ENCODE results near the gene SLC38A5.

Gene SLC38A5

DNA sequence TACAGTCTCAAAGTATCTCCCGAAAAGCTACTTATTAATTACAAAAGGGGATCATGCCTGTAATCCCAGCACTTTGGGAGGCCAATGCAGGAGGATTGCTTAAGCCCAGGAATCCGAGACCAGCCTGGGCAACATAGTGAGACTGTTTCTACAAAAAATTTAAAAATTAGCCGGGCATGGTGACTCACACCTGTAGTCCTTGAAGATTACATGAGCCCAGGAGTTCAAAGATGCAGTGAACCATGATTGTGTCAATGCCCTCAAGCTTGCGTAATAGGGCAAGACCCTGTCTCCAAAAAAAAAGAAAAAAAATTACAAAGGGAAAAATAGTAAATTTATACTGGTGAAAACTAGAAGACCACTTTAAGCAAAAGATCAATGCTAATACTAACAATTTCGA lies 35.4 kb upstream of the SLC38A5 start:
- TF ChIP-seq ZNF274 (IDR thresholded peaks at IDR 0.05; ENCODE audit: low read depth, low read length) = no peak
- no peak overlapping the region for H3K4me3 ChIP-seq (ENCODE audit: low read length)

DNA sequence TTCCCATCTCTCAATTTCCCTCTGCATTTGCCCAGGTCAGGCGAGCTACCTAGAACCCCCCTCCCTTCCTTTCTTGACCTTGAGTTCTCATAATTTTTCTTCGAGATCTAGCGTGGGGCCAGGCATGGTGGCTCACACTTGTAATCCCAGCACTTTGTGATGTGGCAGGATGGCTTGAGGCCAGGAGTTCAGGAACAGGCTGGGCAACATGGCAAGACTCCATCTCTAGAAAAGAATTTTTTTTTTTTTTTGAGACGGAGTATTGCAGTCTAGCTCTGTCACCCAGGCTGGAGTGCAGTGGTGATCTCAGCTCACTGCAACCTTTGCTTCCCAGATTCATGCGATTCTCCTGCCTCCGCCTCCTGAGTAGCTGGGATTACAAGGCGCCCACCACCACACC lies 34.2 kb upstream of the SLC38A5 start:
- TF ChIP-seq ZNF274 (IDR thresholded peaks at IDR 0.05; ENCODE audit: low read depth, low read length) = no peak
- no peak overlapping the region for H3K4me3 ChIP-seq (ENCODE audit: low read length)

DNA sequence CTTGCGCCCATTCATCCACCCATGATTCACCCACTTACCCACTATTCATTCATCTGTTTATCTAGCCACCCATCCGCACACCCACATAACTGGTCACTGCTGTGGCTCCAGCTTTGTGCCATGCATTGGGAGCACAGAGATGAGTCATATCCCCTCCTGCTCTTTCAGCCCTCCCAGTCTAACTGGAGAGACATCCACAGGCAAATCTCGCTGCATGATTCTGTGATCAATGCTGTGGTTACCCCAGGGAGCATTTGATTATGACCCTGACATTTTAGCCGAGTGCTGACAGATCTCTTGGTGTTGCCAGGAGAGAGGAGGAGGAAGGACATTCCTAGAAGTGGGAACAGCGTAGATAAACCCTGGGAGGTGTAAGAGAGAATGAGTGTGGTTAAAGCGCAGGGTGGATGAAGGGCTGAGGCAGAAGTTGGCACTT lies 28.3 kb upstream of the SLC38A5 start:
- H3K4me3 ChIP-seq (ENCODE audit: low read length) = no peak overlapping the region
- TF ChIP-seq ZNF274 (IDR thresholded peaks at IDR 0.05; ENCODE audit: low read depth, low read length) = no peak

DNA sequence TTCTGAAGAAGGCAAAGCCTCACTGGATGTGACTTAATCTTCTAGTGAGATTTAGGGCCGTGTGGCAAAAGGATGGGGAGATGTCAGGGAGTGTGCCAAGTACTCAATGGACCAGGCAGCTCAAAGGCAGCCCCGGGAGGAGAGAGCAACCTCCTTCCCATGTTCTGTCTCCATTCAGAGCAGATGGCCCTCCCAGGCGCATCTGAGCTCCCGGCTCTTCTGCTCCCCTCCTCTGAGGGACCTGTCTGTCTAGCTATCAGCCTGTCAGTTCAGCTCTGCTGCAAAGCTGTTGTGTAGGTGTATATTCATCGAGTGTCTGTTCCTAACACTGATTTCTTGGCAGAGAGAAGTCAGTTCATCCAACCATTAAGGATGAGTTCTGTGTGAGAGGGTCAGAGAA lies 27.8 kb upstream of the SLC38A5 start:
- no peak overlapping the region for H3K4me3 ChIP-seq (ENCODE audit: low read length)
- TF ChIP-seq ZNF274 (IDR thresholded peaks at IDR 0.05; ENCODE audit: low read depth, low read length) = no peak

DNA sequence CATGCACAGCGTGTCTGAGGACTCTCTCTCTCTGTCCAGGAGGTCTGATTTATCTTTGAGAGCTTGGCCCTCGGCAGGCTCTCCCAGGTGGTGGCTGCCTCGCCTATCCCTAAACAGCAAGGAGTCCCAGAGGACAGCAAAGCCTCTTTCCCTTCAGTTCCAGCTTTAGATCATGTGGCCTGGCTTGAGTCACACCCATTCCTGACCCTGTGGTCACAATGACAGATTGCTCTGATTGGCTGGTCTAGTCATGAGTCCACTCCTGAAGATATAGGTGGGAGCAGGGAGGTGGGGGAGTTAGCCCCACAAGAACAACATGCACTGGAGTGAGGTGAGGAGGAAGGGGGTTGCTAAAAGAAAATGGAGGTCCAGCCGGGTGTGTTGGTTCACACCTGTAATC lies 26.6 kb upstream of the SLC38A5 start:
- TF ChIP-seq ZNF274 (IDR thresholded peaks at IDR 0.05; ENCODE audit: low read depth, low read length) = no peak
- no peak overlapping the region for H3K4me3 ChIP-seq (ENCODE audit: low read length)

DNA sequence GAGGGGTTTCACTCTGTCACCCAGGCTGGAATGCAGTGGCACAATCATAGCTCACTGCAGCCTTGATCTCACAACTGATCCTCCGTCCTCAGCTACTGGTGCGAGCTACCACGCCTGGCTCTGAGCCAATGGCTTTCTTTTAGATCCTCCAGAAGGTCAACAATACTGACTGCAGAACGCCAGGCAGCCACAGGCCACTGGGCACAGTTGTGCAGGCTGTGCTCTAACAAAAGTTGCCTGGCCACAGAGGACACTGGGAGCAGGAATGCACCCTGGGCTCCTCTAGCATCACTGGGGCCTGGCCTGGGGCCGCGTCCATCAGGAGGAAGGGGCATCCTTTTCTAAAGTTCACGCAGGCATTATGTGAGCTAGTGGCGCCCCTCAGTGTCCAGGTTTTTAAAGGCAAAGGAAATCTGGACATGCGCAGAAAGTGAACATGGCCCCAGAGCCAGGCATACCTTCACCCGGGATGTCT lies 23.9 kb upstream of the SLC38A5 start:
- H3K4me3 ChIP-seq (ENCODE audit: low read length) = no peak overlapping the region

DNA sequence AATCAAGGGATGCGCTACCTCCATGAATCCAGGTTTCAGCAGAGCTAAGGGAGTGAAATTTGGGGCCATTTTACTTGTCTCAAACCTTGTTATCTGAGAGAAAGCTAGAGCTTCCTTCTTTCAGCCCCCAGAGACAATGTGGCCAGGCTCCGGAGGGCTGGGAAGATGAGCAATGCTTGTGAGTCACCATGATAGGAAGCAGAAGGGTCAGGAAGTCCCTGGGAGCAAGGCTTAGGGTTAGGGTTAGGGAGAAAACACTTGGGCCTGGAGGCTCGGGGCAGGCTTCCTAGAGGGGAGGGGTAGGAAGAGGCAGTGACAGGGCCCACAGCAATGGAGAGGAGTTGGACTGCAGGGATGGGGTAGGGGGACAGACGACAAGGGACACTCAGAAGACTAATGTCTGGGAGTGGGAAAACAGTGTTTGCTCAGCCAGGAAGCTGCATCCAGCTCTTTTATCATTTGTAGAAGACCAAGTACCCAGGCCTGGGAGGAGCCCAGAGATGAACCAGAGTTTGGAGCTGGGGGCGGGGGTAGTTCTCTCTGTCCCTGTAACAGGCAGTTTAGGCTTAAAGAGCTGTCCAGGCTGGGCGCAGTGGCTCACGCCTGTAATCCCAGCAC lies 22.3 kb upstream of the SLC38A5 start:
- no peak overlapping the region for H3K4me3 ChIP-seq (ENCODE audit: low read length)
- TF ChIP-seq ZNF274 (IDR thresholded peaks at IDR 0.05; ENCODE audit: low read depth, low read length) = no peak

More for the DNA sequence above, 23.9 kb upstream of the SLC38A5 start:
- TF ChIP-seq ZNF274 (IDR thresholded peaks at IDR 0.05; ENCODE audit: low read depth, low read length) = no peak

DNA sequence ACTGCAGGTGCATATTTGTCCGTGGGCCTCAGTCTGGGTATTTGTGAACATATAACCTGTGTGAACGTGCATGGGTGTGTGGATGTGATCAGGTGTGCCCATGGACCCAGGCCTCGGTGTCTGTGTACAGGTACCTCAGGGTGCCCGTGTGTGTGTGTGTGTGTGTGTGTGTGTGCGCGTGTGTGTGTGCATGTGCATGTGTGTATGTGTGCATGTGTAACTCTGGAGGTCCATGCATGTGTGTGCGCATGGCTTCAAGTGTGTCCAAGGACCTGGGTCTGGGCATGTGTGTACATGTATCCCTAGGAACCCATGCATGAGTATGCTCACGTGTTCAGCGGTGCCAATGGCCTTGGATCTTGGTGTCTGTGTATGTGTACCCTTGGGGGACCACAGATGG lies 21.7 kb upstream of the SLC38A5 start:
- no peak overlapping the region for H3K4me3 ChIP-seq (ENCODE audit: low read length)
- no peak for TF ChIP-seq ZNF274 (IDR thresholded peaks at IDR 0.05; ENCODE audit: low read depth, low read length)

DNA sequence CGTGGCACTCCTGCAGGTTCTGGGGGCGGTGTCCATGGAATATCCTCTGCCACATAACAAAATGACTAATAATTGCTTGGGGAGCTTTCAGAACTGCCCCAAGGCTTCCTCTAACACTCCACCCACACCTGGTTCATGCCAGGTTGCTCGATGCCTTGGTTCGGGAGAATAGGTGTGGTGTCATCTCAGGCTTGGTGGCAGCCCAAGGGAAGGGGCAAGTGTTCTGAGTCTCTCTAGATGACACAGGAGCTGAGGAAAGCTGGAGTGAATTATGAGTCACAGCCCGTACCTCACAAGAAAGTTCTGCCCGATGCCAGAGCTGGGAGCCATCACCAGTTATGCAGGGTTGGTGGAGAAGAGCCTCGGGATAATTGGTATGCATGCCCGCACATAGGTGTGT lies 20.6 kb upstream of the SLC38A5 start:
- no peak for TF ChIP-seq ZNF274 (IDR thresholded peaks at IDR 0.05; ENCODE audit: low read depth, low read length)

DNA sequence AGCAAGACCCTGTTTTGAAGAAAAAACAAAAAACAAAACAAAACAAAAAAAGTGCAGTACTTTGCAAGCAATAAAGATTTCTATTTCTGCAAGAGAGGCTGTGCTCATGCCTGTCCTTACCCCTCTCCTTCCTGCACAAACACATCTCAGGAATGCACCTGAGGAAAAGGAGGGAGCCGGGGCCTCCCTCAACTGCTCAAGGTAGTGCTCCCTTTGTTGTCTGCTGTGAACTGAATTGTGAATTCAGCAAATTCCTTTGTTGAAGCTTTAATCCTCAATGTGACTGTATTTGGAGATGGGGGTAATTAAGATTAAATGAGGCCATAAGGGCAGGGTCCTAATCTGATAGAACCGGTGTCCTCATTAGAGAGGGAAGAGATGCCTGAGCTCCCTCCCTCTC lies 19.8 kb upstream of the SLC38A5 start:
- no peak for TF ChIP-seq ZNF274 (IDR thresholded peaks at IDR 0.05; ENCODE audit: low read depth, low read length)
- H3K4me3 ChIP-seq (ENCODE audit: low read length) = no peak overlapping the region

More for the DNA sequence above, 20.6 kb upstream of the SLC38A5 start:
- no peak overlapping the region for H3K4me3 ChIP-seq (ENCODE audit: low read length)

DNA sequence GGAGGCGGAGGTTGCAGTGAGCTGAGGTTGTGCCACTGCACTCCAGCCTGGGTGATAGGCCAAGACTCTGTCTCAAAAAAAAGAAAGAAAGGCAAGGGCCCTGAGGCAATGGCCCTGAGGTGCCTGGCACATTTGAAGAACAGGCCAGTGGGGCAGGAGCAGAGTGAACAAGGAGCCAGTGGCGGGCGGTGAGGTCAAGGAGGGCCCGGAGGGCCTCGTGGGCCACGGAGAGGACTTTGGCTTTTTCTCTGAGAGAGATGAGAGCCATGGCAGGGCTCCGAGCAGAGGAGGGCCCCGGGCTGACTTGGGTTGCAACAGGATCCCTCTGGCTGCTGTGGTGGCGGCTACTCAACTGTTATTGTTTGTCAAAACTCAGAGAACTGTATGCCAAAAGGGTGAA lies 19.2 kb upstream of the SLC38A5 start:
- H3K4me3 ChIP-seq (ENCODE audit: low read length) = no peak overlapping the region
- no peak for TF ChIP-seq ZNF274 (IDR thresholded peaks at IDR 0.05; ENCODE audit: low read depth, low read length)

DNA sequence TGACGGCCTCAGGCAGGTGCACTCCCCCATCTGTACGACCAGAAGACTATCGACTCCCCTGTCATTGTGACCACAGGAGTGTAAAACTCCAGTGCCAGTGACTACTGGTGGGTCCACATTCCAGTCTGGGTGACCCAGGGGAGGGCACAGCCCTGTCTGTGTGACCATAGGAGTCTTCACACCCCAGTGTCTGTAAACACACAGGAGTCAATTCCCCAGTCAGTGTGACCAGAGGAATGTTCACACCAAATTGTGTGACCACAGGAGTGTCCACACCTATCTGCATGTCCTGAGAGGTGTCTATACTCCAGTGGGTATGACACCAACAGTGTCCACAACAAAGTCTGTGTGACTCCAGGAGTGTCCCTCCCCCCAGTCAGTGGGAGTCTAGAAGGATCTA lies 18.0 kb upstream of the SLC38A5 start:
- no peak for TF ChIP-seq ZNF274 (IDR thresholded peaks at IDR 0.05; ENCODE audit: low read depth, low read length)
- H3K4me3 ChIP-seq (ENCODE audit: low read length) = no peak overlapping the region

DNA sequence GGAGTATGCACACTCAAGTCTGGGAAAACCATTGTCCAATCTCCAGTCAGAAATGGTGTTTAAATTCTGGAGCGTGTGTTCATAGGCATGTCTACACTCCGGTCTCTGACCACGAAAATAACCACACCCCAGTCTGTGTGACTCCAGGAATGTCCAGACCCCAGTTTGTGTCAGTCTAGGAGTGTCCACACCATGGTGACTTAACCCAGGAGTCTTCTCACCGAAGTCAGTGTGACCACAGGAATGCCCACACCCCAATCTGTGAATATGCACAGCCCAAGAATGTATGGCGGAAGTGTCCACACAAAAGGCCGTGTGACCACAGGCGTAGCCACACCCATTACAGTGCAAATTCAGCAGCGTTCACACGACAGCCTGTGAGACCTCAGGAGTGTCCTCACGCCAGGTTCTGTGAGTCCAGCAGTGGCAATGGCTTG lies 17.3 kb upstream of the SLC38A5 start:
- TF ChIP-seq ZNF274 (IDR thresholded peaks at IDR 0.05; ENCODE audit: low read depth, low read length) = no peak
- H3K4me3 ChIP-seq (ENCODE audit: low read length) = no peak overlapping the region

DNA sequence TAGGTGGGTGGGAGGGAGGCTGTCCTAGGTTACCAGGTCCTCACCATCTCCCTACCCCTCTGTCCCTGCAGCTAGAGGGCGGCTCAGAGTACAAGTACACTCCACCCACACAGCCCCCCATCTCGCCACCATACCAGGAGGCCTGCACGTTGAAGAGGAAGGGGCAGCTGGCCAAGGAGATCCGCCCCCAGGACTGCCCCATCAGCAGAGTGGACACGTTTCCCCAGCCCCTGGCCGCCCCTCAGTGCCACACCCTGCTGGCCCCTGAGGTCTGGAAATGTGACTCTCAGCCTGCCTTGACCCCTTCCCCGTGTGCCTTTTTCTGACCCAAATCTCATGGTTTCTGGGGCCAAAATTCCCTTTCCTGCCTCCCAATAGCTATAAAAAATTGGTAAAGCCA lies 12.5 kb upstream of the SLC38A5 start:
- no peak for TF ChIP-seq ZNF274 (IDR thresholded peaks at IDR 0.05; ENCODE audit: low read depth, low read length)

DNA sequence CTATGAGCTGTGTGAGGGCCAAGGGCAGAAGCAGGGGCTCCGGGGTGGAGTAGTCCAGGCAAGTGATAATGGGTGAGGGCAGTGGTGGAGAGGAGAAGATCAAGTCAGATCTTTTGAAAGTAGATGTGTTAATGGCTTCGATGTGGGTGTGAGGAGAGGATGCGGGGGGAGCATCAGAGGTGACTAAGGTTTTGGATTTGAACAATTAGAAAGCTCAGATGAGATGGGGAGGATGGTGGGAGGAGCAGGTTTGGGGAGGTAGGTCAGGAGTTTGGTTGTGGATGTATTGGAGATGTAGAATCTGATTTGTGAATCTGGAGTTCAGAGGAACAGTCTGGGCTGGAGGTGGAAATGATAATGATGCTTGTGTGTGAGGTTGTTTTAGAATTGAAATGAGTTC lies 10.5 kb upstream of the SLC38A5 start:
- H3K4me3 ChIP-seq (ENCODE audit: low read length) = no peak overlapping the region
- TF ChIP-seq ZNF274 (IDR thresholded peaks at IDR 0.05; ENCODE audit: low read depth, low read length) = no peak

More for the DNA sequence above, 12.5 kb upstream of the SLC38A5 start:
- H3K4me3 ChIP-seq (ENCODE audit: low read length) = no peak overlapping the region

DNA sequence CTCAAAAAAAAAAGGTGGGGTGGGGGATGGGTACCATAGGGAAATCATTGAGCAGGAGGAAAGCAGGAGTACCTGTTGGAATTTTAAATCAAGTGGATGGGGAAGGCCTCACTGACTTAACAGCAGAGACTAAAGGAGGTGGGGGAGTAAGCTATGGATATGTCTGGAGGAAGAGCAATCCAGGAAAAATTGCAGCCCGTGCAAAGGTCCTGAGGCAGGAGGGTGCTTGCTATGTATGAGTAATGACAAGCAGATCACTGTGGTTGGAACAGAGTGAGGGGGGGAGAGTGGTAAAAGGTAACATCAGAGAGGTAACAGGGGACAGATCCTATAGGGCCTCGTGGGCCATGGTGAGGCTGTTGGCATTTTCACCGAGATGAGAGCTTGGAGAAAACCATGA lies 10.1 kb upstream of the SLC38A5 start:
- TF ChIP-seq ZNF274 (IDR thresholded peaks at IDR 0.05; ENCODE audit: low read depth, low read length) = no peak
- no peak overlapping the region for H3K4me3 ChIP-seq (ENCODE audit: low read length)

Measured in GM08714 (cell line).